ENCODE data around the gene TMEM59L. TPM values are rescaled to one million over a fixed set of nuclear protein-coding genes. Genes with fewer than 3 reads are reported as not detected.

TMEM59L gene
- total and polyA plus RNA-seq, 9 of the 15 experiments (the other 6 are each of a cell fraction or from before 2014, with no cell fraction given) = 0.37 TPM; not detected in 8

DNA sequence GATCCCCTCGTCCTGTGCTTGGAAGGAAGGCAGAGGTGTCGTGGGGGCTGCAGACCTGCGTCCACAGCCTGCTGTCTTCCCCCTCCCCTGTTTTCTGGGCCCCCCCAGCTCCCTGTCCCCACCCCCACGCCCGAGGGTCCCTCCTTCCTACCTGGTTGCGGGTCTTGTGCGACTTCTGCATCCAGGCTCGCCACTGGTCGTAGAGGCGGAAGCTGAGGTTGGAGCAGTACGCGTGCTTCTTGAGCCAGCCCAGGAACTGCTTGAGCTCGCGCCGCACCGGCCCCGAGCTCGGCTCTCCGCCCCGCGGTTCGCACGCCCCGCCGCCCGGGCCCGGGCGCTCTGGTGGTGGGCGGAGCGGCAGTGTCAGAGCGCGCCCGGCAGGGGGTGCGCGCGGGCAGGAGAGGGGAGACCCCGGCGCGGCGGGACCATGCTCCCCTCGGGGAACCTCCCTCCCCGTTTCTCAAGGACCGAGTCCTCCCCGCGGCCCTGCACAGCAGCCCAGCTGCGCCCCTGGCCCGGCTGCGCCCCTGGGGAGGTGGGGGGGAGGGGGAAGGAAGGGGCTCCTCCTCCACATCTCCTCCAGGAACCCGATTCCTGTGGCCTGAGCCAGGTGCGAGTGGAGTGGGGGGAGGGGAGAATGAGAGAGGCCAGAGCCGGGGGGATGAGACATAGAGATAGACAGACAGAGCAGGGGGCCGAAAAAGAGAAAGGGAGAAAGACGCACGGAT, 18.4 kb upstream of the TMEM59L start (continued):
- TF ChIP-seq ZNF589 (CRISPR knock-in tag; IDR thresholded peaks at IDR 0.05; ENCODE audit: low read depth) = no peak
- no peak for TF ChIP-seq ZNF668 (CRISPR knock-in tag; IDR thresholded peaks at IDR 0.05)
- no peak for TF ChIP-seq MYBL2 (IDR thresholded peaks at IDR 0.05; ENCODE audit: low read depth)
- TF ChIP-seq MYBL2 (CRISPR knock-in tag; IDR thresholded peaks at IDR 0.05; ENCODE audit: borderline replicate concordance) = no peak
- TF ChIP-seq ZNF830 (CRISPR knock-in tag; IDR thresholded peaks at IDR 0.05) = no peak
- peak; percentile 91 for TF ChIP-seq KLF13 (tag; IDR thresholded peaks at IDR 0.05; ENCODE audit: borderline replicate concordance, low read depth)
- TF ChIP-seq CBX8 (IDR thresholded peaks at IDR 0.05; ENCODE audit: borderline replicate concordance, extremely low read depth, low read depth, low read length, poor library complexity, severe bottlenecking) = no peak
- TF ChIP-seq ILK (tag; IDR thresholded peaks at IDR 0.05; ENCODE audit: borderline replicate concordance, low read depth) = no peak
- no peak for TF ChIP-seq MAFK (IDR thresholded peaks at IDR 0.05; ENCODE audit: low read length)
- no peak for TF ChIP-seq JUND (IDR thresholded peaks at IDR 0.05; ENCODE audit: borderline replicate concordance, low read depth, low read length)
- no peak for TF ChIP-seq JUND (tag; IDR thresholded peaks at IDR 0.05; ENCODE audit: borderline replicate concordance, low read depth, low read length)
- peak; percentile 54; the same call in 1 of the 2 replicates for TF ChIP-seq KLF16 (IDR thresholded peaks at IDR 0.05)
- TF ChIP-seq RBM25 (IDR thresholded peaks at IDR 0.05; ENCODE audit: low read depth, low read length, severe bottlenecking) = no peak
- TF ChIP-seq BRF1 (IDR thresholded peaks at IDR 0.05; ENCODE audit: borderline replicate concordance, extremely low read depth, insufficient read length) = no peak
- TF ChIP-seq, protein P1, sequence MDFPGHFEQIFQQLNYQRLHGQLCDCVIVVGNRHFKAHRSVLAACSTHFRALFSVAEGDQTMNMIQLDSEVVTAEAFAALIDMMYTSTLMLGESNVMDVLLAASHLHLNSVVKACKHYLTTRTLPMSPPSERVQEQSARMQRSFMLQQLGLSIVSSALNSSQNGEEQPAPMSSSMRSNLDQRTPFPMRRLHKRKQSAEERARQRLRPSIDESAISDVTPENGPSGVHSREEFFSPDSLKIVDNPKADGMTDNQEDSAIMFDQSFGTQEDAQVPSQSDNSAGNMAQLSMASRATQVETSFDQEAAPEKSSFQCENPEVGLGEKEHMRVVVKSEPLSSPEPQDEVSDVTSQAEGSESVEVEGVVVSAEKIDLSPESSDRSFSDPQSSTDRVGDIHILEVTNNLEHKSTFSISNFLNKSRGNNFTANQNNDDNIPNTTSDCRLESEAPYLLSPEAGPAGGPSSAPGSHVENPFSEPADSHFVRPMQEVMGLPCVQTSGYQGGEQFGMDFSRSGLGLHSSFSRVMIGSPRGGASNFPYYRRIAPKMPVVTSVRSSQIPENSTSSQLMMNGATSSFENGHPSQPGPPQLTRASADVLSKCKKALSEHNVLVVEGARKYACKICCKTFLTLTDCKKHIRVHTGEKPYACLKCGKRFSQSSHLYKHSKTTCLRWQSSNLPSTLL (IDR thresholded peaks at IDR 0.05) = no peak
- no peak for TF ChIP-seq PURB (CRISPR knock-in tag; IDR thresholded peaks at IDR 0.05; ENCODE audit: low read depth)
- TF ChIP-seq ZFP30 (CRISPR knock-in tag; IDR thresholded peaks at IDR 0.05; ENCODE audit: borderline replicate concordance) = no peak
- no peak for TF ChIP-seq ZNF436 (CRISPR knock-in tag; IDR thresholded peaks at IDR 0.05)
- no peak for TF ChIP-seq NFIC (IDR thresholded peaks at IDR 0.05)
- TF ChIP-seq RAD51 (IDR thresholded peaks at IDR 0.05; ENCODE audit: borderline replicate concordance, low read depth) = no peak
- no peak for TF ChIP-seq PML (IDR thresholded peaks at IDR 0.05; ENCODE audit: low read length)
- TF ChIP-seq PHTF2 (CRISPR knock-in tag; IDR thresholded peaks at IDR 0.05) = no peak
- TF ChIP-seq GTF2E2 (tag; IDR thresholded peaks at IDR 0.05) = no peak
- TF ChIP-seq RCOR1 (IDR thresholded peaks at IDR 0.05; ENCODE audit: borderline replicate concordance in 1 of 2, low read depth in 2 of 2, low read length in 2 of 2) = peak in 1 of 2 experiments; percentile 66; a peak in 2 of 4 replicates
- TF ChIP-seq ZNF263 (CRISPR knock-in tag; IDR thresholded peaks at IDR 0.05; ENCODE audit: borderline replicate concordance) = peak; percentile 73
- TF ChIP-seq ARNT (IDR thresholded peaks at IDR 0.05) = no peak
- TF ChIP-seq PKNOX1 (IDR thresholded peaks at IDR 0.05) = no peak
- TF ChIP-seq CBFA2T3 (IDR thresholded peaks at IDR 0.05) = peak; percentile 19; the same call in 1 of the 2 replicates
- TF ChIP-seq BCOR (IDR thresholded peaks at IDR 0.05) = no peak
